Measurements from ENCODE around the gene GABRE. TPM values are rescaled to one million over a fixed set of nuclear protein-coding genes. Genes with fewer than 3 reads are reported as not detected.

The GABRE gene, protein sequence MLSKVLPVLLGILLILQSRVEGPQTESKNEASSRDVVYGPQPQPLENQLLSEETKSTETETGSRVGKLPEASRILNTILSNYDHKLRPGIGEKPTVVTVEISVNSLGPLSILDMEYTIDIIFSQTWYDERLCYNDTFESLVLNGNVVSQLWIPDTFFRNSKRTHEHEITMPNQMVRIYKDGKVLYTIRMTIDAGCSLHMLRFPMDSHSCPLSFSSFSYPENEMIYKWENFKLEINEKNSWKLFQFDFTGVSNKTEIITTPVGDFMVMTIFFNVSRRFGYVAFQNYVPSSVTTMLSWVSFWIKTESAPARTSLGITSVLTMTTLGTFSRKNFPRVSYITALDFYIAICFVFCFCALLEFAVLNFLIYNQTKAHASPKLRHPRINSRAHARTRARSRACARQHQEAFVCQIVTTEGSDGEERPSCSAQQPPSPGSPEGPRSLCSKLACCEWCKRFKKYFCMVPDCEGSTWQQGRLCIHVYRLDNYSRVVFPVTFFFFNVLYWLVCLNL
- total RNA-seq: not detected

GRCh38 chrX:151974336-151975227, at the start of gene GABRE:
TSS of gene GABRE (minus strand) at chrX:151974676. CDS start at chrX:151974625, 51 bp downstream.

DNA sequence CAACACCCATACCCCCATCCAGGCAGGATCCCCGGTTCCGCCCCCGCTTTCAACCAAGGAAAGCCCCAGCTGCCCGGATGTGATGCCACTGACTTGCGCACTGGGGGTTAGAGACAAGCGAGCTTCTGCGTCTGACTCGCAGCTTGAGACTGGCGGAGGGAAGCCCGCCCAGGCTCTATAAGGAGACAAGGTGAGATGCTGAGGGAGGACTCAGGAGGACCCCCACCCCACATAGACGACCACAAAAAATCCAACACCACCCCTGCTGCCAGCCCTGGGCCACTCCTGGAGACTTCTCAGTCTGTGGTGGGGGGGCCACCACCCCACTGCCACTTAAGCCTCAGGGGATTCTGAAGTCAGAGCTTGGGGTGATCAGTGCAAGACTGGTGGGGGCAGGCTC, 61.7 kb downstream of the GABRE start, which contains the start of gene MAGEA4:
Gene MAGEA4 (plus strand): TSS at position 110 of the 400 bp plus-strand sequence. CDS start 10,776 bp downstream, outside the sequence.

Other genes starting within 250 kb of the GABRE start
- not detected for gene CNGA2, start 239.9 kb downstream of the GABRE start, total RNA-seq
- gene MAGEA4, start 61.8 kb downstream of the GABRE start, total RNA-seq: not detected
- gene MAGEA10, start 163.9 kb upstream of the GABRE start, total RNA-seq: not detected

All from melanocyte of skin (primary cell).